Stimulated activated naive CD8-positive, alpha-beta T cell treated with anti-CD3 and anti-CD28 coated beads, Interleukin-15, Interleukin-2, amounts not matched to agents 100 ng/mL and 50 ng/mL, for 24 hours (primary cell): ENCODE measurements around the gene HLA-DPB1.

Source experiments
- H3K27ac Mint-ChIP-seq: one replicate; pipeline ENCODE4 v1.8.0; 2021; ENCODE audit warnings: mild to moderate bottlenecking, mixed read lengths
- H3K27me3 Mint-ChIP-seq: one replicate; pipeline ENCODE4 v1.8.0; 2021; ENCODE audit warnings: mixed read lengths
- H3K36me3 Mint-ChIP-seq: one replicate; pipeline ENCODE4 v1.8.0; 2021; ENCODE audit warnings: low read depth, mixed read lengths
- H3K4me1 Mint-ChIP-seq: one replicate; pipeline ENCODE4 v1.8.0; 2021; ENCODE audit warnings: low read depth, mixed read lengths
- H3K4me3 Mint-ChIP-seq: one replicate; pipeline ENCODE4 v1.8.0; 2021; ENCODE audit warnings: mild to moderate bottlenecking, mixed read lengths
- H3K9me3 Mint-ChIP-seq: one replicate; pipeline ENCODE4 v1.8.0; 2021; ENCODE audit warnings: mixed read lengths

Gene HLA-DPB1

DNA sequence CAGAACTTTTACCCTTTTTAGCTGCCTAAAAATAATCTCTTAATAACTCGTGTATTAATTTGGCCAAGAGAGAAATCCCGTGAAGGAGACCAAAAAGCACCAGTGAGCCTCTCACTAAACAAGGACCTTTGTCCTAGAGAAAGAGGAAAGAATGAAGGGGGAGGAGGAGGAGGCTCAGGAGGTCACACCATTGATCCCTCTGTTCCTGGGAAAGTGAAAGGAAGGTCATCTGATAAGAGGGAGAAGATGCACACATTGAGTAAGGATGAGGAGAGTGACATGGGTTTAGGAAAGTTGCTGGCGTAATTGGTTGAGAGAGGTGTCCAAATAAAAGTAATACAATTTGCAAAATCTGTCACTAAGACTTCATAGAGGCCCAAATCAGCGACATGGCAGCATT, 49.2 kb downstream of the HLA-DPB1 start:
- Mint-ChIP-seq H3K36me3 (no peaks in the 10 kb centered on the region), H3K4me1 (no peaks in the 10 kb centered on the region), H3K4me3 (no peak overlapping the region), H3K27ac (no peak overlapping the region), H3K27me3 (peaks cover 10% of the 10 kb centered on the region), H3K9me3 (peaks cover 4% of the 10 kb centered on the region)

- Mint-ChIP-seq H3K27me3 (peaks cover 7% of the 10 kb centered on the region), H3K4me3 (no peak overlapping the region), H3K27ac (no peak overlapping the region), H3K9me3 (peaks cover 4% of the 10 kb centered on the region), H3K36me3 (no peaks in the 10 kb centered on the region), H3K4me1 (no peaks in the 10 kb centered on the region)
These were observed 50.4 kb downstream of the HLA-DPB1 start for GRCh38 chr6:33126101-33126714.

DNA sequence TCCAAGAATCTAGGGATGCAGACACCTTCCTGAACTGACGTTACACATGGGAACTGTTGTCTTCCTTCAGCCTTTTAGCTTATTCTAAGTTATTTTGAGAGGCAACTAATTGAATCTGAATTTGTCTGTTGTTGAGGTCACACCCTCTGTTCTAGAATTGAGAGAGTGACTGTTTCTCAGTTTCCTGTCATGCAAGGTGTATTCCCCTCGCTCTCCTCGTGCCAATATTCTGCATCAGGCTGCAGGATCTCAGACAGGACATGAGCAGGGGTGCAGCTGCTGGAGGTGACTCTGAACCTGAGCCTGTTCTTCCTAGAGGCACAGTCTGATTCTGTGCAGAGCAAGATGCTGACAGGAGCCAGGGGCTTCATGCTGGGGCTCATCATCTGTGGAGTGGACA, 52.5 kb downstream of the HLA-DPB1 start:
- no peaks in the 10 kb centered on the region for H3K4me1 Mint-ChIP-seq
- peaks cover 7% of the 10 kb centered on the region for H3K27me3 Mint-ChIP-seq
- no peak overlapping the region for H3K27ac Mint-ChIP-seq
- H3K36me3 Mint-ChIP-seq = no peaks in the 10 kb centered on the region
- peaks cover 4% of the 10 kb centered on the region for H3K9me3 Mint-ChIP-seq
- H3K4me3 Mint-ChIP-seq = no peak overlapping the region

DNA sequence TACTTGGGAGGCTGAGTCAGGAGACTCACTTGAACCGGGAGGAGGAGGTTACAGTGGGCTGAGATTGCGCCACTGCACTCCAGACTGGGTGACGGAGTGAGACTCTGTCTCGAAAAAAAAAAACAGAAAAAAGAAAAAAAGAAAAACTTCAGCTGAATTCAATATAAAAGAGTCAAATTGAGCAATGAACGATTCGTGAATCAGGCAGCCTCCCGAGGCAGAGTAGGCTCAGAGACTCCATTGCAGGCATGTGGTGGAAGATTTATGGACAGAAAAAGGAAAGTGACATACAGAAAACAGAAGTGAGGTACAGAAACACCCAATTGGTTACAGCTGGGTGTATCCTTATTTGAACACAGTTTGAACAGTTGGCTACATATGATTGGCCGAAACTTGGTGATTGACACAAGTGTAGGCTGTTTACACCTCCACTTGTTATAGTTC, 56.3 kb downstream of the HLA-DPB1 start:
- Mint-ChIP-seq H3K36me3 (no peaks in the 10 kb centered on the region), H3K9me3 (no peaks in the 10 kb centered on the region), H3K4me1 (no peaks in the 10 kb centered on the region), H3K27ac (no peak overlapping the region), H3K4me3 (no peak overlapping the region), H3K27me3 (peaks cover 10% of the 10 kb centered on the region)

DNA sequence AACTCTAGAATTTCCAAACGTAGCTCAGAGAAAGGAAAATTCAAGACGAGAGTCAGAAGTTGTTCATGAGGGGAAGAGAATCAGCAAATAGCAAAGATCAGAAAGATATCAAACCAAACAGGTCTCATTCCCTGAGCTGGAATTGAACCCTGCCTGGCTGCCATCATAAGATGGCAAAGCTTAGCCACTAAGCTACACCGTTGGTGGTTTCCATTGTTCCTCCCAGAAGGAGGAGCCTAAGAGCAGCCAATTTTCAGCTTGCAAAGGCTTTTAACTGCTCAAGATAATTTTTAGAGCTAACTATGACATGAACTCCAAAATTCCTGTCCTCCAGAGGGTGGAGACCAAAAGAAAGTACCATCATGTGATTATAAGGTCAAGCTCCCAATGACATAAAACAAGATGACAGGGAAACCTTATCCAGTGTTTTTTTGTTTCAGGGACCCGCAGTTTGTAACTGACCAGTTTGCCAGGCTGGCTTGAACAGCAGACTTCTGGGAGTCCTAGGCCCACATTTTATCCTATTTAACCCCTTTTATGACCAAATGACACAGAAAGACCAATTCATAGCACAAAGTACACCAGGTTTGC, 60.6 kb downstream of the HLA-DPB1 start:
- H3K4me1 Mint-ChIP-seq = no peaks in the 10 kb centered on the region
- no peaks in the 10 kb centered on the region for H3K36me3 Mint-ChIP-seq
- H3K4me3 Mint-ChIP-seq = no peak overlapping the region
- H3K27me3 Mint-ChIP-seq = peaks cover 19% of the 10 kb centered on the region
- H3K9me3 Mint-ChIP-seq = no peaks in the 10 kb centered on the region
- H3K27ac Mint-ChIP-seq = no peak overlapping the region
